Breast epithelium (tissue), 3 donors: Measurements from ENCODE around the gene CDC16.

Experiments
- CTCF ChIP-seq, 3 donors: fragments of 450-650 bp; IDR thresholded peaks; one replicate each; pipeline ENCODE4 v1.5.1; 2016 to 2017; ENCODE audit warnings: antibody characterized with exemption in 3 of 3, mild to moderate bottlenecking in 3 of 3, moderate library complexity in 3 of 3
- POLR2A ChIP-seq: fragments of 450-650 bp; IDR thresholded peaks from one replicate; pipeline ENCODE4 v1.6.1; 2016; ENCODE audit warnings: antibody characterized with exemption, mild to moderate bottlenecking, moderate library complexity
- POLR2AphosphoS5 ChIP-seq, 3 donors: sonication (generic); formaldehyde crosslinking; IDR thresholded peaks; one replicate each; pipeline ENCODE4 v1.6.1; 2017; ENCODE audit warnings: antibody characterized with exemption in 3 of 3

DNA sequence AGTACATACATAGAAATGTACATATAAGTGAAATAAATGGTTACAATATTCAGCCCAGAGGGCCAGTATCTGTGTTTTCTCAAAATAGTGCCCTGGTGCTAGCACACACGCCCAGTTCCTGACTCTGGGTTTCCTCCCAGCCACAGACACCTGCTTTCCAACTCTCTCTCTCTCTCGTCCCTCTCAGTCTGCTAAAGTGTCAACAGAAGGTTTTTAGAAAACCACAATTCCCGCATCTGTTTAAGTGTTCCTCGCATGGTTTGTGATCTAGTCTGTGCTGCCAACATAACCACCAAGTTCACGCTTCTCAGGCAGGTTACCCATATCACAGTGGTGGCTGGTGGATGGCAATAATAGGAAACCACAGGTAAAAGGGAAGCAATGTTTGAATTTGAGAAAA is 28.9 kb downstream of the CDC16 start:
- TF ChIP-seq CTCF (IDR thresholded peaks at IDR 0.05) = no peak
- no peak for TF ChIP-seq POLR2AphosphoS5 (IDR thresholded peaks at IDR 0.05)
- no peak for TF ChIP-seq POLR2A
